GM18868 (cell line): Measurements from ENCODE around the gene APOBEC3C.
A peak's percentile ranks its signal among the peaks of the same experiment; 100 is the strongest.
"Not testable (repeated sequence)": the region's sequence is repeated elsewhere in the genome, so short reads cannot be mapped to it uniquely, and the experiment has no call there.

ENCODE experiments used
- ATAC-seq: cut with Tn5 transposase; IDR thresholded peaks from one replicate; pipeline ENCODE4 v1.9.1; 2021; ENCODE audit warnings: mild to moderate bottlenecking, moderate library complexity; ENCODE audit not compliant: unreplicated experiment

APOBEC3C gene

DNA sequence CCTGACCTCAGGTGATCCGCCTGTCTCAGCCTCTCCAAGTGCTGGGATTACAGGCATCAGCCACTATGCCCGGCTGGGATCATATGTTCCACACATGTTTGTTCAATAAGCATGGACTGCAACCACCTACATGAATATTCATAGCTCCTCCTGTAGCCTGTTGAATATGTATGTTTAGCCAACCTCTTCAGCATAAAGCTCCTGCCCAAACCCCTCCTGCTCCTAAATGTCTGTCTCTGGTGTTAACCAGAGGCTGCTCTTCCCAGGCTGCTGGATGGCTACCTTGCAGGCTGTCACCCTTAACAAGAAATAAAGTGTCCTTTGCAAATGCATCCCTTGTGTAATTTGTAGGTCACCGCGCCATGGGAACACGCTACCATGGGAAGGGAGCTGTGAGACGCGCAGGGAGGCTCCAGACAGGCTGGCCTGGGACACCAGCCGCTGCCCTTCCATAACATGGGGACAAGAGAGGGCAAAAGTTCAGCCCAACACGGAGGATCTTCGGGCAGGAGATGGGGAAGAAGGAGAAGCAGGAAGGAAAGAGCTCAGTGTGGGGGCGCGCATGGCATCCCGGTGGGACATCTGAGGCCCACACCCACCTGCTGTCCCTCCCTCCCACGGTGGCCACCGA lies 6.1 kb downstream of the APOBEC3C start:
- peak; percentile 18 for ATAC-seq

- no peak for ATAC-seq
Observed at GRCh38 chr22:39021552-39022250, 7.6 kb downstream of the APOBEC3C start.

DNA sequence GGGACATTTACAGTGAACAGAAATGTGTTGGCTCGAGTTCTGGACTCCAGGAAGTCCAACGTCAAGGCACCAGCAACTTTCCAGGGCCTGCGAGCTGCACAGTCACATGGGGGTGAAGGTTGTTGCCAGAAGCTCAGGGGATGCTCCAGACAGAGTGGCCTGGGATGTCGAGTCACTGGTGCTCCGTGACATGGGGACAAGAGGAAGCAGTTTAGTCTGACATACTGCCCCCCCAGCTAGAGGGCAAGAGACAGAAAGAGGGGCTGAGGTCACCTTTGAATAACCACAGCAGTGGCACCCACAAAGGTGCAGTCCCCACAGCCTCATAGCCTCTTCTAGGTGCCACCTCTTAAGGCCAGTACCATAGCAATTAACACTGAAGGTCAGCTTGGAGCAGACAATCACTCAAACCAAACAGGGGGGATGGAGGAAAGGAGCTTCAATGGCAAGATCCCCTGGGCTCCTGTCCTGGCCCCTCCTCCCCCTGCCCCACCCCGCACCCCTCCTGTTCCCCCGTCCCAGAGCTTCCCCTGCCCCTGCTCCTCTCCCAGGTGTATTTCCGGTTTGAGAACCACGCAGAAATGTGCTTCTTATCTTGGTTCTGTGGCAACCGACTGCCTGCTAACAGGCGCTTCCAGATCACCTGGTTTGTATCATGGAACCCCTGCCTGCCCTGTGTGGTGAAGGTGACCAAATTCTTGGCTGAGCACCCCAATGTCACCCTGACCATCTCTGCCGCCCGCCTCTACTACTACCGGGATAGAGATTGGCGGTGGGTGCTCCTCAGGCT lies 10.7 kb downstream of the APOBEC3C start:
- ATAC-seq = no peak

DNA sequence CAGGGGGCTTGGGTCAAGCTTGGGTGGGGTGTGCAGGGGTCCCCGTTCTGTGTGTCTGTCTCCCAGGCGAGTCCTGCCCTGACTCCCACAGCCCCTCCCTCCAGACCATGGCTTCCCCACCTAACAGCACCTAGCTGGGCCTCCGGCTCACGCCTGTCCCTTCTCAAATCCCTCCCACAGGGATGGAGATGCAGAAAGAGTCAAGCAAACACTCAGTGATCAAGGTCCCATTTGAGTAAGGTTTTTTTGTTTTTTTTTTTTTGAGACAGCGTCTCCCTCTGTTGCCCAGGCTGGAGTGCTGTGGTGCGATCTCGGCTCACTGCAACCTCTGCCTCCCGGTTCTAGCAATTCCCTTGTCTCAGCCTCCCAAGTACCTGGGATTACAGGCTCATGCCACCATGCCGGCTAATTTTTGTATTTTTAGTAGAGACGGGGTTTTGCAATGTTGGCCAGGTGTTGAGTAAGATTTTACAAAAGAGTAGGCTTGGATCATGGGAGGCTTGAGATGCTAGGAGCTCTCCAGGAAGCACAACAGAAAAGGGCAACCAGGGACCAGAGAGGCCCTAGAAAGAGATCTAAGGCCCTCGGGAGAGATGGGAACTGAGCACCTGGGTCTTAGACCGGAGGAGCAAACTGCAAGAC lies 12.6 kb downstream of the APOBEC3C start:
- no peak for ATAC-seq

GRCh38 chr22:39027717-39028116 lies 13.7 kb downstream of the APOBEC3C start:
- no peak for ATAC-seq

DNA sequence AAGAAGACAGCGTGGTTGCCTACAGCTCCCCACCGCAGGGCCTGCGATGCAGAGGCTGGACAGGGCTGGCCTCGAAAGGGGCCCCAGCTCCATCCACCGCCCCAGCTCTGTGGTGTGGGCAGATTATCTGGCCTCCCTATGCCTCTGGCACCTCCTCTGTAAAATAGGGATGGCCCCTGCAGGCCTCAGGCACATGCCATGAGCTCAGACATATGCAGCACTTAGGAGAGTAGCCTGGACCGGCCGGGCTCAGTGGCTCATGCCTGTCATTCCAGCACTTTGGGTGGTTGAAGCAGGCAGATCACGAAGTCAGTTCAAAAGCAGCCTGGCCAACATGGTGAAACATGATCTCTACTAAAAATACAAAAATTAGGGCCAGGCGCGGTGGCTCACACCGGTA lies 14.2 kb downstream of the APOBEC3C start:
- ATAC-seq = no peak

DNA sequence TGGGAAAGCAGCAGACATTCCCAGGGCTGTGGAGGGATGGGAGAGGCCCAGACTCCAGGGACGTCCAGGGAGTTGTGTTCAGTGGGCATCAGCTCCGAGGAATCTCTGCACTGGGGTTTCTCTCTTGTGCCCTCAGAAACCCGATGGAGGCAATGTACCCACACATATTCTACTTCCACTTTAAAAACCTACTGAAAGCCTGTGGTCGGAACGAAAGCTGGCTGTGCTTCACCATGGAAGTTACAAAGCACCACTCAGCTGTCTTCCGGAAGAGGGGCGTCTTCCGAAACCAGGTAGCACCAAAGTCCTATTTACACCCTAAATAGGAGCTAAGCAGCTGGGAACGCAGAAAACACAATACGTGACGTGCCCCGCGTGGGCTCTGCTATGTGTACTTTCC lies 15.2 kb downstream of the APOBEC3C start:
- ATAC-seq = no peak

GRCh38 chr22:39030705-39031104 lies 16.6 kb downstream of the APOBEC3C start:
- ATAC-seq = no peak

DNA sequence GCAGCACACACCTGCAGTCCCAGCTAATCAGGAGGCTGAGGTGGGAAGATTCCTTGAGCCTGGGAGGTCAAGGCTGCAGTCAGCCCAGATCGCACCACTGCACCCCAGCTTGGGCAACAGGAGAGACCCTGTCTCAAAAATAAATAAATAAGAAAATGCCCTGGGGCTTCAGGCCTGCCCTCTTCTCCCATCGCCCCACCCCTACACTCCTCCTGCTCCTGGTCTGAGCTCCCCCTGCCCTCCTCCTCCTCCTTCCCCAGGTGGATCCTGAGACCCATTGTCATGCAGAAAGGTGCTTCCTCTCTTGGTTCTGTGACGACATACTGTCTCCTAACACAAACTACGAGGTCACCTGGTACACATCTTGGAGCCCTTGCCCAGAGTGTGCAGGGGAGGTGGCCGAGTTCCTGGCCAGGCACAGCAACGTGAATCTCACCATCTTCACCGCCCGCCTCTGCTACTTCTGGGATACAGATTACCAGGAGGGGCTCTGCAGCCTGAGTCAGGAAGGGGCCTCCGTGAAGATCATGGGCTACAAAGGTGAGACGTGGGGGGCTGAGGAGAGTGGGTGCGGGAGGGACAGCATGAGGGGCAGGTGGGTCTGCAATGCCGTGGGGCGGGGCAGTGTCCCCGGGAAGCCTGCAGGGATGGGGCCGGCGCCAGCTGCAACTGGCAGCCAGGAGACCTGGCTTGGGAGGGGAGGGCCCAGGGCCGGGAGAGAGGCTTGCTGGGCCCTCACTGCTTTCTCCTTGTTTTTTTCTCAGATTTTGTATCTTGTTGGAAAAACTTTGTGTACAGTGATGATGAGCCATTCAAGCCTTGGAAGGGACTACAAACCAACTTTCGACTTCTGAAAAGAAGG lies 17.6 kb downstream of the APOBEC3C start:
- not testable (repeated sequence) for ATAC-seq

DNA sequence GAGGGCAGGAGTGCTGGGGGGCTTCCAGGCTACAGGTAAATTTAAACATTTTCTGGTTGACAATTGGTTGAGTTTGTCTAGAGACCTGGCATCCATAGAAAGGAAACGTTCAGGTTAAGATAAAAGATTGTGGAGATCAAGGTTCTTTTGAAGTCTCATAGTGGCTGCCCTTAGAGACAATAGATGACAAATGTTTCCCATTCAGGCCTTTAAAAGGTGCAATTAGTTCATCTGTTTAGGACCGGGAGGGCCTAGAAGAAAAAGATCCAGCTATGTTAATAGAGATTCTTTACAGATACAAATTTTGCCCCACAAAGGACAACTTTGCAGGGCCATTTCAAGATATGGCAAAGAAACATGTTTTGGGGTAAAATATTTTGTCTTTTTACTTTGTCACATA lies 23.0 kb downstream of the APOBEC3C start:
- not testable (repeated sequence) for ATAC-seq

DNA sequence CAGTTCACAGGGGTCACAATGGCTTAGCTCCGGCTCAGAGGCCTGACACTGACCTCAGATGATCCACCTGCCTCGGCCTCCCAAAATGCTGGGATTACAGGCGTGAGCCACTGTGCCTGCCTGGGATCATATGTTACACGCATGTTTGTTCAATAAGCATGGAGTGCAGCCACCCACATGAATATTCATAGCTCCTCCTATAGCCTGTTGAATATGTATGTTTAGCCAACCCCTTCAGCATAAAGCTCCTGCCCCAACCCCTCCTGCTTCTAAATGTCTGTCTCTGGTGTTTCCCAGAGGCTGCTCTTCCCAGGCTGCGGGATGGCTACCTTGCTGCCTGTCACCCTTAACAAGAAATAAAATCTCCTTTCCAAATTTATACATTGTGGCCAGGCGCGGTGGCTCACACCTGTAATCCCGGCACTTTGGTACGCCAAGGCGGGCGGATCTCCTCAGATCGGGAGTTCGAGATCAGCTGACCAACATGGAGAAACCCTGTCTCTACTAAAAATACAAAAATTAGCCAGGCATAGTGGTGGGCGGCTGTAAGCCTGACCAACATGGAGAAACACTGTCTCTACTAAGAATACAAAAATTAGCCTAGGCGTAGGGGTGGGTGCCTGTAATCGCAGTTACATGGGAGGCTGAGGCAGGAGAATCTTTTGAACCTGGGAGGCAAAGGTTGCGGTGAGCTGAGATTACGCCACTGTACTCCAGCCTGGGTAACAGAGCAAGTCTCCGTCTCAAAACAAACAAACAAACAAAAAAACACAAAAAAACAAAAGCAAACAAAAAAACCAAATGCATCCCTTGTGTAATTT lies 25.5 kb downstream of the APOBEC3C start:
- ATAC-seq = no peak

GRCh38 chr22:39040155-39040537 lies 26.1 kb downstream of the APOBEC3C start:
- ATAC-seq = not testable (repeated sequence)

DNA sequence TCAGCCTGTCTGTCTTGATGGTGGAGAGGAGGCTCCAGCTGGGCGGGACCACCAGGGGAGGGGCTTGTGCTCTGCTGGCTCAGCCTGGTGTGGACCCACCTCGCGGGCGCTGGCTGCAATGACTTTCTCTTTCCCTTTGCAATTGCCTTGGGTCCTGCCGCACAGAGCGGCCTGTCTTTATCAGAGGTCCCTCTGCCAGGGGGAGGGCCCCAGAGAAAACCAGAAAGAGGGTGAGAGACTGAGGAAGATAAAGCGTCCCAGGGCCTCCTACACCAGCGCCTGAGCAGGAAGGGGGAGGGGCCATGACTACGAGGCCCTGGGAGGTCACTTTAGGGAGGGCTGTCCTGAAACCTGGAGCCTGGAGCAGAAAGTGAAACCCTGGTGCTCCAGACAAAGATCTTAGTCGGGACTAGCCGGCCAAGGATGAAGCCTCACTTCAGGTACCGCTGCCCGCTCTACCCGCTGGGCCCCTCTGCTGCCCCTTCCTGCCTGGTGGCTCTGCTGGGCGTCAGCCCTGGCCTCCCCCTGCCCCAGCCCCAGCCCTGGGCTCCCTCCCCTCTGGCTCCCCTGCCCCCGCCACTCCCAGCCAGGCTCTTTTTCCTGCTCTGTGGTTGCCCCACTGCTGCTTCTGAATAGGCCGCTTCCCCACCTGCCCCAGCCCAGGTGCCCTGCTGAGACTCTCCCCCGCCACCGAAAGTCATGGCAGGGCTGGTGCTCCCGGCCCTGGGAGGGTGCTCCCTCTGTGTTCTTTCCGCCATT lies 26.7 kb downstream of the APOBEC3C start, which contains the start of gene APOBEC3F:
Gene APOBEC3F, plus strand, starts transcription at position 327 of the 759 bp plus-strand sequence. Its CDS starts 97 bp downstream, at position 424.
- ATAC-seq = peak; percentile 94

DNA sequence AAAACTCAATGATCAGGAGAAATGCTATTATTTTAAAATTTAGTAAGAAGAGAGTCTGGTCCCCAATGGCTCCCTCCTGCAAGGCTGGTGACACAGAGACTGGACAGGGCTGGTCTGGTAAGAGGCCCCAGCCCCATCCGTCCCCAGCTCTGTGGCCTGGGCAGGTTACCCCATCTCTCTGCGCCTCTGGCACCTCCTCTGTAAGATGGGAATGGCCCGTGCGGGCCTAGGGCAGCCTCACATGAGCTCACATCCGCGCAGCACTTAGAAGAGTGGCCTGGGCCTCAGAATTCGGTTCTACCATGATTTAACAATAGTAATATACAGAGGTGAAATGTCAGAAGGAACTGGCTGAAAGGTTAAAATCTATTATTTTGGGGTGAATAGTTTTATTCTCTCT lies 27.9 kb downstream of the APOBEC3C start:
- no peak for ATAC-seq

- ATAC-seq = not testable (repeated sequence)
Observed at GRCh38 chr22:39043063-39043462, 29.0 kb downstream of the APOBEC3C start.

GRCh38 chr22:39045136-39045535 lies 31.1 kb downstream of the APOBEC3C start:
- ATAC-seq = not testable (repeated sequence)

GRCh38 chr22:39049486-39049885 lies 35.4 kb downstream of the APOBEC3C start:
- ATAC-seq = not testable (repeated sequence)

GRCh38 chr22:39051844-39052495 lies 37.9 kb downstream of the APOBEC3C start:
- not testable (repeated sequence) for ATAC-seq
